Endothelial cell of hepatic sinusoid (primary cell): Measurements from ENCODE around the gene AFG3L2.

ENCODE experiments used
- in situ Hi-C: cut with HindIII; loops from 2 replicates; pipeline ENCODE4 v1.10.0; 2017; ENCODE audit warnings: low sequenced_read_pairs

The AFG3L2 gene

GRCh38 chr18:12306752-12307700 lies 70.0 kb downstream of the AFG3L2 start:
- in situ Hi-C loops, result loop anchor here (5.0 kb wide), 2 partner anchors 65 to 235 kb away; no protein-coding TSS in a partner anchor

- in situ Hi-C loops, result loop anchor here (5.0 kb wide), 2 partner anchors 64 to 234 kb away; no protein-coding TSS in a partner anchor
These were observed 70.9 kb downstream of the AFG3L2 start for GRCh38 chr18:12305930-12306629.

GRCh38 chr18:12305211-12305610 lies 71.8 kb downstream of the AFG3L2 start:
- in situ Hi-C loops, result loop anchor here (5.0 kb wide), 2 partner anchors 63 to 233 kb away; no protein-coding TSS in a partner anchor

GRCh38 chr18:12304351-12305210 lies 72.4 kb downstream of the AFG3L2 start:
- in situ Hi-C loops, result loop anchor here (5.0 kb wide), 2 partner anchors 62 to 232 kb away; no protein-coding TSS in a partner anchor

GRCh38 chr18:12302391-12303147 lies 74.5 kb downstream of the AFG3L2 start:
- in situ Hi-C loops, result no loop called here

DNA sequence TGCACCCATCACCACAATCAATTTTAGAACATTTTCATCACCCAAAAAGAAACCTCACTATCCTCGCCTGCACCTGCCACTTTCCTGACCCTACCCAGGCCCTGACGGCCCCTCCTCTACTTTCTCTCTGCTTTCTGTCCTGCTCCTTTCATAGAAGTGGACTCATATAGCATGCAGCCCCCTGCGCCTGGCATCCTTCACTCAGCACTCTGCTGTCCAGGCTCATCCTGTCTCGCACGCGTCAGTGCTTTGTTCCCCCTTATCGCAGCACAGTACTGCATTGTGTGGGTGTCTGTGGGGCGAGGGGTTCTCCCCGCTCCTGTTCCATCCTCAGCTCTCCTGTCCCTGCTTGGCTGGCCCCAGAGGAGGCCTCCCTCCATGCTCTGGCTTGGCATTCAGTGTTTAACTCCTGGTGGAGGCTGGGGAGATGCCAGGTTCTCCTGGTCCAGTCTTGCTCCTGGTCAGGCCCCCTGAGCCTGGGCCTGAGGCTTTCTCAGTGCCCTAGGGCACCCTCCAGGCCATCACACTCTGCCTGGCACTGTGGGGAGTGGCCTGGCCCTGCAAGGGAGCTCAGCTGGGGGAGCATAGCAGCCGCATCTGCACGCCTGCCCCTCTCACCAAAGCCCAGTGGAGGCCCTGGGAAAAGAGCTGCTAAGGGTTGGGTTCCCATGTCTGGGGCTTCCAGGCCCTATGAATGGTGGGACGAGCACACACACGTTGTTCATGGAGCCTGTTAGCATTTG lies 75.6 kb downstream of the AFG3L2 start:
- in situ Hi-C loops, result no loop called here

DNA sequence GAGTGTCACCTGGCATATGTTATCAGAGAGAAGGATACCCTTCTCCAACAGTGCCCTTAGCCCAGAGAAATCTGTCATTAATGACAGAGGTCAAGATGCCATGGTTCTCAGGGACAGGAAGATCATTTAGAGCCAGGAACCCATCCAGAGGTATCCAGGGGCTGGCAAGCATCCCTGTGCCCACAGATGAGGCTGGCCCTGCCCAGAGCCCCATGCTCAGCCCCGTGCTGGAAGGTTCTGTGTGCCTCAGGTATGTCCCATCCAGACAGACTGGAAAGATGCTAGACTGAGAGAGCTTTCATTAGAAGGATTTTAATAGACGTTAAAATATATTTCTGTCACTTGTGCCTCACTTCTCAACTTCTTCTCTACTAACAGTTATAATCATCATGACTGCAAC lies 77.2 kb downstream of the AFG3L2 start:
- in situ Hi-C loops, result no loop called here

DNA sequence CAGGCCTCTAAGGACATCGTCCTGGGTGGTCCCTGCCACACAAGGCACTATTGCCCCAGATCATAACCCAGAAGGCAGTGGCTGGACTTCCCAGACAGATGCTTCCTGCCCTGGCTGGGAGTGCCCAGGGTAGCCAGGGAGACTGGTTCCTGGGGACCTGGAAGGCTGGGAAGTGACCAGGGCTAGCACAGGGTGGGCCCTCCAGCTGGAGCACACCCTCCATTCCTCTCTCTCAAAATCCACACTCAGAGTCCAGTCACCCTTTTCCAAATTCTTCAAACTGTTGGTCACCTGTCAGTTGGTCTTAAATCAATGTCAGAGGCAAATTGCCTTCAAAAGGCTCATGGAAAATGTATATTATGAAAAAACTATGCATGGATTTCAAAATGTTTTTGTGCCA lies 80.6 kb downstream of the AFG3L2 start:
- in situ Hi-C loops, result no loop called here

DNA sequence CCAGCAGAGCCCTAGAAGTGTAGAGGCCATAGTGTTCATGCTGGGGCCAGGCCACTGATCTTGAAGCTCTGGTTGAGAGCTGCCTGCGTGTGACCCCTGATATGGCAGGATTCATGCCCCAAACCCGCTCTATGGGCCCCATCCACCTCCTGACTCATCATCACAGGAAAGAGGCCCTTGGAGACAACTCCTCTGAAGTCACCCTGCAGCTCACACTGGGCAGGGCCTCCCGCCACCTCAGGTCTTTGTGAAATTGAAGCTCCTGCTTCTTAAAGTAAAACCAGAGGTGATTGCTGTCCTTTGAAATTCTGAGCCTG lies 81.0 kb downstream of the AFG3L2 start:
- in situ Hi-C loops, result no loop called here

DNA sequence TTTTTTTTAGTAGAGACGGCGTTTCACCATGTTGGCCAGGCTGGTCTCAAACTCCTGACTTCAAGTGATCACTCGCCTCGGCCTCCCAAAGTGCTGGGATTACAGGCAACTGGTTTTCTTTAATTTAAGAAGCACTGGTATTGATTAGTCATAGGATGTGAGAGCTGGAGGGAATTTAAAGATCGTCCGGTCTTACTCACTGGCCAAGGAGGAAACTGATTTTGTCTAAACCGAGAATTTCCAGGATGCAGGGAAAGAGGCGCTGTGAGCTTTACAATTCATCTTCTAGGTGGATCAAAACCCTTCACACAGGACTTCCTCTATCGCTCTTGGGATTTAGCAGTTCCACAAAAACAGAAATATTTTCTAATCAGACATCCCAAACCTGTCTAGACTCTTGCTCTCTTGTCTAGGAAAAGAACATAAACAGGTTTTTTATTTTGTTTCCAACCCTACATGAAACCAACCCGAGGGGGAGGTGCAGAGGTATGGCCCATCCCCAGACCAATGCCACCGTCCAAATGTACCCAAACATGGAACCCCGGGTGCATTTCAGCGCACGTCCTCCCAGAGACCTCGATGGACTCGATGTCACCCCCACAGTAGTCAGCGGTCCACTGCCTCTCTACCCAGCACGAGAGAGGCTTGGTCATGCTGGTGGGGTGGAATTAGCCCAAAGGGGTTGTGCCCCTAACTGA lies 81.5 kb downstream of the AFG3L2 start:
- in situ Hi-C loops, result no loop called here

DNA sequence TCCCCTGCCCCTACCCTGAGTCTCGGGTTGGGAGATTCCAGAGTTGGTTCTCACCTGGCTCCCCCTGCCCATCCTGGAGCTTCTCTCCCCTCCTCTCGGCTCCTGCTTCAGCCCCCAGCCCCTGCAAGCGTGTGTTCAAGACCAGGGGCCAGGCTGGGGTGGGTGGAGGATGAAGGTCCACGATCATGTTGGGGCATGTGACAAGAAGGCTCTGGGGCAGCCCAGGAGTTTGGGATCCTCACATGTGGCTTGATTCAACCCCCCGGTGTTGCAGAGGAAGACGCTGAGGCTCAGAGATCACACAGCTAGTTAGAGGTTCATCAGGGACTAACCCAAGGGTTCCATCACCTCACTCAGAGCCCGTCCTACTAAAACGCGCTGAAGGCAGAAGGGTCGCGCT lies 83.2 kb downstream of the AFG3L2 start:
- in situ Hi-C loops, result no loop called here

DNA sequence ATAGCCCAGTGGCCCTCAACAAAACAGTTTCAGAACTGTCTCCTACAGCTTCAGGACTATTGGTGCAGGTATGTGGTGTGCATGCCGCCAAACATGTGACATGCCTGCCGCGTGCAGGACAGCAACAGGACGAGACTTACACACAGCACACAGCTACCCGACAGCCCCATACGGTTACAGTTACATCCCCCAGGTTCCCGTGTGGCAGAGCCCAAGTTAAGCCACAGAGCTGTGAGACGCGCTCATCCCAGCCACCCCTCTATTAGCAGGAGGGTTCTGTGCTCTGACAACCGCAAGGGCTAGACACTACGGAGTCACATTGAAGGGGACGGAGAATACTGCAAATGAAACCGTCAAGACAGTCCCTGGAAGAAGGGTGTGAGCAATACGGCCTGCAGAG lies 85.3 kb downstream of the AFG3L2 start:
- in situ Hi-C loops, result no loop called here

DNA sequence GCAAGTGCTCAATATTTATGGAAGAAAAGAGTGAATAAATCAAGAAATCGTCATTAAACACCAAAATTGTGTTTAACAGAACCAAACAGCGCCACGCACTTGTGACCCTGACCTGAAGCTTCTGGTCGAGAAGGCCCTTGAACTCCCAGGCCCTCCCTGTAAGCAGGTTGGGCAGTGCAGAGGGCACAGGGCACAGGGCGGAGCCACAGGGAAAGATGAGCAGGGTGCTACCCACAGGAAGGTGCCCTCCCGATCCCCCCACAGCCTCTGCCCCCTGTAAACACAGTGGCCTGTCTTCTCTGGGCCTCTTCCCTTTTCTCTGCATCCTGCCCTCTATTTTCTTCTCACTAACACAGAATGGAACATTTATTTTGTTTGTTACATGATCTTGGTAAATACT lies 85.9 kb downstream of the AFG3L2 start:
- in situ Hi-C loops, result no loop called here

- in situ Hi-C loops, result no loop called here
These were observed 86.9 kb downstream of the AFG3L2 start for GRCh38 chr18:12290086-12290485.

DNA sequence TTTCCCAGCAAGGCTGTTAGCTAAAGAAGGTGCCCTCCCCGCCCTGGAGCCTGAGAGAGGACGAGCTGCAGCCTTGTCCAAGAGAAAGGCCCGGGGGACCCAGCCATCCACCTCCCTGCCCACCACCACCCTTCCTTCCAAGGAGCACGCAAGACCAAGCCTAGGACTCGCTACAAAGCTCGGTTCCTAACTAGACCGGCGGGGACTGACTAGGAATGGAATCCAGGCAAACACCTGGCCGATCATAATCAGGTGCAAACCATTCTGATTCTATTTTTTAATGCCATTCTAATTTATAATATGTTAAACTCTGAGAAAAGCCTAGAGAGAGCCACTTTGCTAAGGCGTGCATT lies 88.6 kb downstream of the AFG3L2 start:
- in situ Hi-C loops, result no loop called here

DNA sequence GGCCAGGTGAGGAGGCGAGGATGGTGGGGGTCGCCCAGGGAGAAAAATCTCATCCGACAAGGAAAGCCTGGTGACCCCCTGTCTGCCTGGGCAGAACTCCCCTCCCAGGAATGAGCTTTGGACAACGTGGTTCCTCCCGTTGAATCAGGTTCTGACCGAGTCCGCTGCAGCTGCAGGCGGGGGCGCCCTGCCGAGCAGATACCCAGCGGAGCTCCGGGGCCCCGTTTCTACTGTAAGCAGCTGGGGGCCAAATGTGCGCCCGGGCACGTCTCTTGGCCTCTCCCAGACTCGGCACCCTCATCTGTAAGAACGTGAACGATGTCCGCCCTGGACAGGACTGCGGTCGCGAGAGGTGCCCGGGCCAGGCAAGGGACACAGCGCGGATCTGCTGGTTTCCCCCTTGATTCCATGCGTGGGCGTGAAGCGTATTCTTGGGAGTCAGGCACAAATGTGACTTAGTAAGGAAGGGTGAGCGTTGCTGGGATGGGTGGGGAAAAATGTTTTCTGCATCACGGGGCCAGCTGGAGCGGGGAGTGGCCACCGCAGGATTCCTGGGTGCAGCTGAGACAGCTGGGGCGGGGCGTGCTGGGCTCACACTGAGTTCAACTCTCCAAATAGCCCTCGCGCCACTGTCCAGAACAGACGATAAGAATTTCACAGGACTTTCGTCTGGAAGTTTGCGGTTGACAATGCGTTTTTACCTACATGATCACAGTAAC lies 89.2 kb downstream of the AFG3L2 start:
- in situ Hi-C loops, result no loop called here

- in situ Hi-C loops, result no loop called here
These were observed 89.8 kb downstream of the AFG3L2 start for GRCh38 chr18:12287131-12287681.

- in situ Hi-C loops, result no loop called here
These were observed 93.4 kb downstream of the AFG3L2 start for GRCh38 chr18:12283666-12284065.
